RWPE2 (cell line): Measurements from ENCODE around the gene PLCL1.

ENCODE experiments used
- ATAC-seq: fragments of 200-7000 bp; cut with Tn5 transposase; 3 replicates; pipeline ENCODE4 v1.9.1; 2021; ENCODE audit warnings: low read depth
- DNase-seq: peaks from one replicate; pipeline ENCODE4 v3.0.0-alpha.2; 2020; ENCODE audit warnings: low spot score
- H3K27ac ChIP-seq: fragments of 450-650 bp; 2 replicates; pipeline ENCODE4 v1.5.1; 2017; ENCODE audit warnings: mild to moderate bottlenecking; ENCODE audit not compliant: poor library complexity, severe bottlenecking
- H3K27me3 ChIP-seq: fragments of 250-450 bp; sonication (Bioruptor Pico); 2 replicates; pipeline ENCODE4 v1.5.1; 2021; ENCODE audit warnings: mild to moderate bottlenecking, moderate library complexity; ENCODE audit not compliant: insufficient read depth, poor library complexity, severe bottlenecking
- H3K36me3 ChIP-seq: fragments of 250-450 bp; sonication (Bioruptor Pico); 2 replicates; pipeline ENCODE4 v1.5.1; 2020; ENCODE audit warnings: low read depth, mild to moderate bottlenecking, moderate library complexity
- H3K4me1 ChIP-seq: fragments of 250-450 bp; sonication (Bioruptor Pico); 2 replicates; pipeline ENCODE4 v1.5.1; 2021; ENCODE audit warnings: mild to moderate bottlenecking, moderate library complexity; ENCODE audit not compliant: insufficient read depth, poor library complexity, severe bottlenecking
- H3K4me3 ChIP-seq: fragments of 250-450 bp; sonication (Bioruptor Pico); 2 replicates; pipeline ENCODE4 v1.5.1; 2021; ENCODE audit warnings: mild to moderate bottlenecking, moderate library complexity; ENCODE audit not compliant: severe bottlenecking
- H3K9me3 ChIP-seq: fragments of 250-450 bp; sonication (Bioruptor Pico); 2 replicates; pipeline ENCODE4 v1.5.1; 2021; ENCODE audit warnings: mild to moderate bottlenecking, moderate library complexity; ENCODE audit not compliant: severe bottlenecking
- TF ChIP-seq, protein P1 (sequence below): fragments of 450-650 bp; IDR thresholded peaks from one replicate; pipeline ENCODE4 v1.5.1; 2017; ENCODE audit warnings: mild to moderate bottlenecking, moderate library complexity; ENCODE audit not compliant: poor library complexity, severe bottlenecking

PLCL1 gene

DNA sequence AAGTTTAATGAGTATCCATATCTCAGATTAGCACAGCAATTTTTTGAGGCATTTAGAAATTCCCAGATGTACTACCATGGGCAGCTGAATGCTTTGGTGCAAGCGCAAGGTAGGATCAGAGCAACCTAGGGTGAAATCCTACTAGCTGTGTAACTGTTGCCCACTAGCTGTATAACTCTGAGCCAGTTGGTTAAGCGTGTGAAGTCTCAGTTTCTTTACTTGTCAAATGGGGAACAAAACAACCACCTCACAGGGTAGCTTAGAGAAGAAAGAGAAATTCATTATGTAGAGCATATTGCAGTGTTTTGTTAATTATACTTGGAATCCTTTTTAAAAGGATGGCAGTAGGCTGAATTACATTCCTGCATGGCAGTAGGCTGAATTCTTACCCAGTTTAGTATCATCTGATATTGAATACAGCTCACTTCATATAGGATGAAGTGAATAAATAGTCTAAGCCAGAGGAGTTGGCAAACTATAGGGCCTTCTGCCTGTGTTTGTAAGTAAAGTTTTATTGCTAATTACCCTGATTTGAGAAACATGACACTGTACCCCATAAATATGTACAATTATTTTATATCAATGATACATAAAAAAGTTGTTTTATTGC lies 180.7 kb downstream of the PLCL1 start:
- Histone ChIP-seq H3K36me3 (no peaks in the 10 kb centered on the region), H3K27me3 (no peaks in the 10 kb centered on the region), H3K9me3 (no peaks in the 10 kb centered on the region), H3K27ac (no peak overlapping the region), H3K4me1 (no peaks in the 10 kb centered on the region), H3K4me3 (no peak overlapping the region)
- TF ChIP-seq, protein P1, sequence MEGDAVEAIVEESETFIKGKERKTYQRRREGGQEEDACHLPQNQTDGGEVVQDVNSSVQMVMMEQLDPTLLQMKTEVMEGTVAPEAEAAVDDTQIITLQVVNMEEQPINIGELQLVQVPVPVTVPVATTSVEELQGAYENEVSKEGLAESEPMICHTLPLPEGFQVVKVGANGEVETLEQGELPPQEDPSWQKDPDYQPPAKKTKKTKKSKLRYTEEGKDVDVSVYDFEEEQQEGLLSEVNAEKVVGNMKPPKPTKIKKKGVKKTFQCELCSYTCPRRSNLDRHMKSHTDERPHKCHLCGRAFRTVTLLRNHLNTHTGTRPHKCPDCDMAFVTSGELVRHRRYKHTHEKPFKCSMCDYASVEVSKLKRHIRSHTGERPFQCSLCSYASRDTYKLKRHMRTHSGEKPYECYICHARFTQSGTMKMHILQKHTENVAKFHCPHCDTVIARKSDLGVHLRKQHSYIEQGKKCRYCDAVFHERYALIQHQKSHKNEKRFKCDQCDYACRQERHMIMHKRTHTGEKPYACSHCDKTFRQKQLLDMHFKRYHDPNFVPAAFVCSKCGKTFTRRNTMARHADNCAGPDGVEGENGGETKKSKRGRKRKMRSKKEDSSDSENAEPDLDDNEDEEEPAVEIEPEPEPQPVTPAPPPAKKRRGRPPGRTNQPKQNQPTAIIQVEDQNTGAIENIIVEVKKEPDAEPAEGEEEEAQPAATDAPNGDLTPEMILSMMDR: no peak
- ATAC-seq (no peak), DNase-seq (no peak)

DNA sequence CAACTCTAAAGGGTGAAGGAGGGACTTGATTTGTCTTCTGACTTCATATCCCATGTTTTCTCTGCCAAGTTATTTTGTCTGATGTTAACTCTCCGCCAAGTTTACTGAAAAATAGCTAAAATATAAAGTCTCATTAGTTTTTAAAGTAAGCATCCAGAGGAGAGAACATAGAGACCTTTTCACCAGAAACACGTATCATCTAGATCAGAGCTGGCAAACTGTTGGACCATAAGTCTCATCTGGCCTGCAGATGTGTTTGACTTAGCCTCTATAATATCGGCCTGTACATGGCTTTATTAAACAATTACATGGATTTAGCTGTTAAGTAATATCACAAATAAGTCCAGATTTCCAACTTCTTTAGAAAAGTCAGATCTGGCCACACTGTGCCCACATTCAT lies 182.6 kb downstream of the PLCL1 start:
- no peak overlapping the region for H3K4me3 ChIP-seq
- no peak overlapping the region for H3K27ac ChIP-seq
- TF ChIP-seq, protein P1: no peak
- no peaks in the 10 kb centered on the region for H3K36me3 ChIP-seq
- H3K27me3 ChIP-seq: no peaks in the 10 kb centered on the region
- no peak for DNase-seq
- no peak for ATAC-seq
- no peaks in the 10 kb centered on the region for H3K9me3 ChIP-seq
- H3K4me1 ChIP-seq: no peaks in the 10 kb centered on the region

DNA sequence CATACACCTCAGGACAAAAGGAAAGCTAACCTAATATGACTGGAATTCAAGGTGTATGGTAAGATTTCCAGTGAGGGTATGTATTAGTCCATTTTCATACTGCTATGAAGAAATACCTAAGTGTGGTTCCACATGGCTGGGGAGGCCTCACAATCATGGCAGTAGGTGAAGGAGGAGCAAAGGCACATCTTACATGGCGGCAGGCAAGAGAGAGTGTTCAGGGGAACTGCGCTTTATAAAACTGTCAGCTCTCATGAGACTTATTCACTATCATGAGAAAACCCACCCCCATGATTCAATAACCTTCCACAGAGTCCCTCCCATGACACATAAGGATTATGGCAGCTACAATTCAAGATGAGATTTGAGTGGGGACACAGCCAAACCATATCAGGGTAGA lies 186.0 kb downstream of the PLCL1 start:
- Histone ChIP-seq H3K9me3 (no peaks in the 10 kb centered on the region), H3K27me3 (no peaks in the 10 kb centered on the region), H3K27ac (no peak overlapping the region), H3K4me1 (no peaks in the 10 kb centered on the region), H3K36me3 (no peaks in the 10 kb centered on the region), H3K4me3 (no peak overlapping the region)
- DNase-seq (no peak), ATAC-seq (no peak)
- TF ChIP-seq, protein P1: no peak

DNA sequence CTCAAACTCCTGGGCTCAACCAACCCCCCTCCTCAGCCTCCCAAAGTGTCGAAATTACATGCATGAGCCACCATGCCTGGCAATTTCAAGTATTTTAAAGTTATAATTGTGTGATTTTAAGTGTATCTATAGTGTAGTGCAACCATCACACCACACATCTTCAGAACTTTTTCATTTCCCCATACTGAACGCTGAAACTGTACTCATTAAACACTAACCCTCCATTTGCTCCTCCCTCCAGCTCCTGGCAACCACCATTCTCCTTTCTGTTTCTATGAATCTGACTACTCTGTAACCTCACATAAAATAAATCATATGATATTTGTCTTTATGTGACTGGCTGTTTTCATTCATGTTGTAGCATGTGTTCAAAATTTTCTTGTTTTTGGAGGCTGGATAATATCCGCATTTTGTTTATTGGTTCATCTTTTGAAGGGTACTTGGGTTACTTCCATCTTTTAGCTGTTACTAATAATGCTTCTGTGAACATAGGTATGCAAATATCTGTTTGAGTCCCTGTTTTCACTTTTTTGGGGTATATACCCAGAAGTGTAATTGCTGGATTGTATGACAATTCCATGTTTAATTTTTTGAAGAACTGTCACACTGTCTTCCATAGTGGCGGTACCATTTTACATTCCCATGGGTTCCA lies 188.2 kb downstream of the PLCL1 start:
- H3K36me3 ChIP-seq: no peaks in the 10 kb centered on the region
- H3K4me1 ChIP-seq: no peaks in the 10 kb centered on the region
- no peak overlapping the region for H3K27ac ChIP-seq
- H3K9me3 ChIP-seq: no peaks in the 10 kb centered on the region
- H3K27me3 ChIP-seq: no peaks in the 10 kb centered on the region
- TF ChIP-seq, protein P1: no peak
- DNase-seq: no peak
- no peak overlapping the region for H3K4me3 ChIP-seq
- no peak for ATAC-seq

DNA sequence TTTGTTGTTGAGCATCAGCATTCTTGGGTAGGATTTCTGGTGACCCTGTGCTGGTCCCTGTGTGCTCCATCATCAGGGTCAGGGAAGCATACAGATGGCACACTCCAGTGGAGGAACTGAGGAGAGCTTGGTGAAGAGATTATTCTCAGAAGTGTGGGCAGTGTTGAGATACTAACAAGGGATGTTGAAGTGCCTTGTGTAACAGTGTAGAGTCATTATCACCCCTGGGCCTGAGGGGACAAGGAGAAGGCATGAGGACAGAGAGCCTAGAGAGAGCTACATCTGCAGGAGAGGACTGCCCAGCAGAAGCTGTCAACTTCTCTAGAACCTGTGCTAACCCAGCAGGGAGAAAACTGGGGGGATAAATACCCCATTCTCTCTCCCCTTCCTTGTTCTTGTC lies 189.0 kb downstream of the PLCL1 start:
- Histone ChIP-seq H3K36me3 (no peaks in the 10 kb centered on the region), H3K4me1 (no peaks in the 10 kb centered on the region), H3K27ac (no peak overlapping the region), H3K27me3 (no peaks in the 10 kb centered on the region), H3K9me3 (no peaks in the 10 kb centered on the region), H3K4me3 (no peak overlapping the region)
- DNase-seq (no peak), ATAC-seq (no peak)
- TF ChIP-seq, protein P1: no peak
